Ascending aorta (tissue), 2 donors: ENCODE results near the gene MDH1B. TPM values are rescaled to one million over a fixed set of nuclear protein-coding genes. Genes with fewer than 3 reads are reported as not detected.

Experiments
- DNase-seq, 2 donors: peaks; one replicate each; pipeline ENCODE4 v3.0.0-alpha.2; 2019; ENCODE audit warnings: low spot score in 2 of 2
- H3K27ac ChIP-seq, 2 donors: fragments of 200-600 bp; sonication (generic); one replicate each; pipeline ENCODE4 v1.5.1; 2016 to 2017; ENCODE audit warnings: mild to moderate bottlenecking in 1 of 2
- H3K27me3 ChIP-seq: fragments of 200-600 bp; sonication (generic); one replicate; pipeline ENCODE4 v1.5.1; 2017
- H3K36me3 ChIP-seq, 2 donors: fragments of 200-600 bp; sonication (generic); one replicate each; pipeline ENCODE4 v1.5.1; 2016
- H3K4me1 ChIP-seq, 2 donors: fragments of 200-600 bp; sonication (generic); one replicate each; pipeline ENCODE4 v1.5.1; 2016 to 2017; ENCODE audit warnings: mild to moderate bottlenecking in 1 of 2
- H3K4me3 ChIP-seq, 2 donors: fragments of 200-600 bp; sonication (generic); one replicate each; pipeline ENCODE4 v1.5.1; 2016 to 2017; ENCODE audit warnings: mild to moderate bottlenecking in 1 of 2
- H3K9me3 ChIP-seq, 2 donors: fragments of 200-600 bp; sonication (generic); one replicate each; pipeline ENCODE4 v1.5.1; 2016
- intact Hi-C: fragments of 100-400 bp; cut with DNase I; formaldehyde crosslinking; loops from one replicate; pipeline ENCODE4 v1.15.1; 2023
- total RNA-seq: library from RNA; depleted of rRNA; stranded (reverse); fragments of >200 nt; gene quantifications from one replicate; pipeline ENCODE4 v1.1.0, GENCODE V29; 2016
- TF ChIP-seq, protein P1 (sequence below), 3 experiments: fragments of 200-600 bp in 2 of 3; fragments of 450-650 bp in 1 of 3; sonication (generic) in 2 of 3; IDR thresholded peaks; one replicate each; pipeline ENCODE4 v1.5.1; 2016 to 2019; ENCODE audit warnings: antibody characterized with exemption in 3 of 3, mild to moderate bottlenecking in 1 of 3, moderate library complexity in 1 of 3

Gene MDH1B
- total RNA-seq, 1 donor from 2014 or later = not detected

DNA sequence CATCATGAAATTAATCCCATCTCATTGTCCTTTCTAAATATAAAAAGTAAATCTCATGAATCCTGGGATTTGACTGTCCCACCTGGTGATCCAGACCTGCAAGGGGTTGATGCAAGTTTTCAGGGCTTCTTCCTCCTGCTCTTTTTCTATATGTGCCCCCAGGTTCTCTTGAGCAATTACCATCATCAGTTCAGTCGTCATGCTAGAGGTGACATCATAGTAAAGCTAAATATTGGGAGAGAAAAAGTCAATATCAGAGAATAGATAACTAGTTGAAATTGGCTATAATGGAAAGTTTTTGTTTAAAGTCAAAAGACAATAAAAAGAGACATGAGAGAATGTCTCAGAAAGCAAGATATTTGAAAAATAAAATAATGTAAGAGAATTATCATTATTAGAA is 8.3 kb downstream of the MDH1B start:
- Histone ChIP-seq H3K27me3 (no peaks in the 10 kb centered on the region), H3K4me3 (no peak overlapping the region), H3K36me3 (no peaks in the 10 kb centered on the region), H3K27ac (no peak overlapping the region), H3K4me1 (no peaks in the 10 kb centered on the region), H3K9me3 (no peaks in the 10 kb centered on the region)
- intact Hi-C loops = no loop called here
- TF ChIP-seq, protein P1, sequence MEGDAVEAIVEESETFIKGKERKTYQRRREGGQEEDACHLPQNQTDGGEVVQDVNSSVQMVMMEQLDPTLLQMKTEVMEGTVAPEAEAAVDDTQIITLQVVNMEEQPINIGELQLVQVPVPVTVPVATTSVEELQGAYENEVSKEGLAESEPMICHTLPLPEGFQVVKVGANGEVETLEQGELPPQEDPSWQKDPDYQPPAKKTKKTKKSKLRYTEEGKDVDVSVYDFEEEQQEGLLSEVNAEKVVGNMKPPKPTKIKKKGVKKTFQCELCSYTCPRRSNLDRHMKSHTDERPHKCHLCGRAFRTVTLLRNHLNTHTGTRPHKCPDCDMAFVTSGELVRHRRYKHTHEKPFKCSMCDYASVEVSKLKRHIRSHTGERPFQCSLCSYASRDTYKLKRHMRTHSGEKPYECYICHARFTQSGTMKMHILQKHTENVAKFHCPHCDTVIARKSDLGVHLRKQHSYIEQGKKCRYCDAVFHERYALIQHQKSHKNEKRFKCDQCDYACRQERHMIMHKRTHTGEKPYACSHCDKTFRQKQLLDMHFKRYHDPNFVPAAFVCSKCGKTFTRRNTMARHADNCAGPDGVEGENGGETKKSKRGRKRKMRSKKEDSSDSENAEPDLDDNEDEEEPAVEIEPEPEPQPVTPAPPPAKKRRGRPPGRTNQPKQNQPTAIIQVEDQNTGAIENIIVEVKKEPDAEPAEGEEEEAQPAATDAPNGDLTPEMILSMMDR (IDR thresholded peaks at IDR 0.05) = no peak
- DNase-seq = no peak

DNA sequence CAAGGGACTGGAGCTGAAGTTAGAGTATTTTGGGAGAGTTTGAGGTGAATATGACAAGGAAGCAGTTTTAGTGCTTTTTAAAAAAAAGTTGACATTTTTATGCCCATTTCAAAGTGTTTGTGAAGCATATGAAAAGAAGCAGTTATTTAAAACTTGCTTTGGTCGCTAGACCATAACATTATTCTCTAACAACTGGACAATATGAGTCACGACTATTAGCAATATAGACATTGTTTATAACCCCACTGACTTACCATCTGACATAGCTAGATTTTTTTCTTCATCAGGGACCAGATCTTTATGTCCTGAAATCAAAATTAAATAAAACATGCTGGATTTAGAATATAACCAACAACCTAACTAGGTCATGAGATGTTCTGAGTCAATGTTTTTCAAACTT is 24.3 kb downstream of the MDH1B start:
- H3K4me1 ChIP-seq = no peaks in the 10 kb centered on the region
- DNase-seq = no peak
- TF ChIP-seq, protein P1 (IDR thresholded peaks at IDR 0.05) = no peak
- H3K4me3 ChIP-seq = no peak overlapping the region
- H3K27me3 ChIP-seq = no peaks in the 10 kb centered on the region
- intact Hi-C loops = no loop called here
- no peaks in the 10 kb centered on the region for H3K36me3 ChIP-seq
- no peak overlapping the region for H3K27ac ChIP-seq
- no peaks in the 10 kb centered on the region for H3K9me3 ChIP-seq

DNA sequence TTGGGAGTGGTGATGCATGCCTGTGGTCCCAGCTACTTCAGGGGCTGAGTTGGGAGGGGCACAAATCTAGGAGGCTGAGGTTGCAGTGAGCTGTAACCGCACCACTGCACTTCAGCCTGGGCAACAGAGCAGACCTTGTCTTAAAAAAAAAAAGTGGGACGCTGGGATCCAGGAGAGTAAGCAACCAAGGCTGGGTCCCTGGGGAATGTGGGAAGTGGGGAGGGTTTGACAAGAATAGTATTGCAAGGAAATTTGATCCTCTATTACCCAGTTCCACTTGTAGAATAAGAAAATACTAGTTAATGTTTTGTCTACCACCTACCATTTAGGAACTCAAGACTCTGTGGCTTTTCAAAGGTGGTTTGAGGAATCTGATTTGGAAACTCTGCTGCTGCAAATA is 25.9 kb downstream of the MDH1B start:
- TF ChIP-seq, protein P1 (IDR thresholded peaks at IDR 0.05) = no peak
- intact Hi-C loops = no loop called here
- H3K36me3 ChIP-seq = no peaks in the 10 kb centered on the region
- no peaks in the 10 kb centered on the region for H3K27me3 ChIP-seq
- no peak overlapping the region for H3K27ac ChIP-seq
- H3K4me1 ChIP-seq = no peaks in the 10 kb centered on the region
- no peak overlapping the region for H3K4me3 ChIP-seq
- H3K9me3 ChIP-seq = no peaks in the 10 kb centered on the region
- DNase-seq = no peak

DNA sequence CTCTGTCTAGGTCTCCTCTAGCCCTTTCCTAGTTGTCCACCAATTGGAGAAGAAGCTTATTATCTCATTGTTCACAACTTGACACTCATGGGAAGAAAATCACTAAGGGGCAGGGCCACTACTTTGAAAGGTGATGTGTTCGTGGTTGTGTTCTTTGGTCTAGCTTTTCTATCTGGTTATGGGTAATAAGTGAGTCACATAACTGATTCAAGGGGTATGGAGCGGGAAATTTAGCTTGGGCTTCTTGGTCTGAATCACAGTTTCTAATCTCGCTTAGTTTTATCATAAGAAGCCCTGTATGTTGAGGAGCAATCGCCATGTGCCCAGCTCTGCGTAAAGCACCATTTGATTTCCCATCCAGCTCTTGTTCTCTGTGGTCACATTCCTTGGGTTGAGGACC is 28.2 kb downstream of the MDH1B start:
- H3K9me3 ChIP-seq = no peaks in the 10 kb centered on the region
- no peaks in the 10 kb centered on the region for H3K4me1 ChIP-seq
- DNase-seq = no peak
- intact Hi-C loops = no loop called here
- TF ChIP-seq, protein P1 (IDR thresholded peaks at IDR 0.05) = no peak
- H3K4me3 ChIP-seq = no peak overlapping the region
- H3K36me3 ChIP-seq = no peaks in the 10 kb centered on the region
- no peak overlapping the region for H3K27ac ChIP-seq
- H3K27me3 ChIP-seq = no peaks in the 10 kb centered on the region

DNA sequence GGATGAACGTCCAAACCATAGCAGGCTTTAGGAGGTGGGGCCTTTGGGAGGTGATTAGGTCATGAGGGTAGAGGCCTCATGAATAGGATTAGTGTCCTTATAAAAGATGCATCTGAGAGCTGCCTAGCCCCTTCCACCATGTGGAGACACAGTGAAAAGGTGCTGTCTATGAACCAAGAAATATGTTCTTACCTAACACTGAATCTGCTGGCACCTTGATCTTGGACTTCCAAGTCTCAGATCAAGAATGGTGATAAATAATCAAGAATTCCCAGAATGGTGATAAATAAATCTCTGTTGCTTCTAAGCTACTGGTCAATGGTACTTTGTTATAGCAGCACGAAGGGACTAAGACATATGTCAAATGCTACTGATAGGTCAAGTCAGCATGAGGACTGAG is 31.8 kb downstream of the MDH1B start:
- DNase-seq = no peak
- H3K36me3 ChIP-seq = no peaks in the 10 kb centered on the region
- no peaks in the 10 kb centered on the region for H3K27me3 ChIP-seq
- intact Hi-C loops = no loop called here
- TF ChIP-seq, protein P1 (IDR thresholded peaks at IDR 0.05) = no peak
- H3K9me3 ChIP-seq = no peaks in the 10 kb centered on the region
- no peaks in the 10 kb centered on the region for H3K4me1 ChIP-seq
- H3K4me3 ChIP-seq = no peak overlapping the region
- H3K27ac ChIP-seq = no peak overlapping the region
